Stomach smooth muscle (tissue), 2 donors: ENCODE results near the gene SLC29A1.
"Not testable (repeated sequence)": the region's sequence is repeated elsewhere in the genome, so short reads cannot be mapped to it uniquely, and the experiment has no call there.

ENCODE experiments used
- H3K27ac ChIP-seq: one replicate; pipeline ENCODE4 v1.7.0; 2013; ENCODE audit warnings: mild to moderate bottlenecking, low read length, inconsistent platforms
- H3K27me3 ChIP-seq, 2 donors: one replicate each; pipeline ENCODE4 v1.7.0; 2013; ENCODE audit warnings: low read length in 2 of 2; ENCODE audit not compliant: insufficient read depth in 2 of 2, control insufficient read depth in 1 of 2
- H3K36me3 ChIP-seq, 2 donors: one replicate each; pipeline ENCODE4 v1.7.0; 2013; ENCODE audit warnings: low read length in 2 of 2; ENCODE audit not compliant: control insufficient read depth in 2 of 2, insufficient read depth in 2 of 2
- H3K4me1 ChIP-seq: one replicate; pipeline ENCODE4 v1.7.0; 2013; ENCODE audit warnings: low read length; ENCODE audit not compliant: control insufficient read depth, insufficient read depth
- H3K4me3 ChIP-seq, 2 donors: one replicate each; pipeline ENCODE4 v1.7.0; 2013; ENCODE audit warnings: low read length in 2 of 2
- H3K9ac ChIP-seq, 2 donors: one replicate each; pipeline ENCODE4 v1.7.0; 2013; ENCODE audit warnings: low read length in 2 of 2, mild to moderate bottlenecking in 1 of 2
- H3K9me3 ChIP-seq, 2 donors: one replicate each; pipeline ENCODE4 v1.7.0; 2013; ENCODE audit warnings: low read length in 2 of 2; ENCODE audit not compliant: control insufficient read depth in 2 of 2
- donor health status: healthy.
- donor health status: Pancreatic carcinoma.

The SLC29A1 gene

GRCh38 chr6:44223319-44224028 is at the start of gene SLC29A1:
TSS of gene SLC29A1 (plus strand) at chr6:44223595. CDS start at chr6:44227314, 3,719 bp downstream.
- Histone ChIP-seq H3K4me1 (peaks cover 73% of the 10 kb centered on the region), H3K9me3 (no peaks in the 10 kb centered on the region), H3K9ac (peak within 1 kb of the TSS; percentile 71 to 75), H3K27ac (peak within 1 kb of the TSS; percentile 97), H3K4me3 (peak within 1 kb of the TSS; percentile 66 to 83), H3K27me3 (no peaks in the 10 kb centered on the region), H3K36me3 (no peaks in the 10 kb centered on the region)

GRCh38 chr6:44176130-44176761 is 47.1 kb upstream of the SLC29A1 start:
- H3K4me1 ChIP-seq = peaks cover 8% of the 10 kb centered on the region
- no peaks in the 10 kb centered on the region for H3K9me3 ChIP-seq
- no peak overlapping the region for H3K4me3 ChIP-seq
- no peak overlapping the region for H3K9ac ChIP-seq
- H3K36me3 ChIP-seq = no peaks in the 10 kb centered on the region
- no peaks in the 10 kb centered on the region for H3K27me3 ChIP-seq
- H3K27ac ChIP-seq = no peak overlapping the region

- H3K4me3 ChIP-seq = no peak overlapping the region
- H3K36me3 ChIP-seq = no peaks in the 10 kb centered on the region
- H3K9ac ChIP-seq = no peak overlapping the region
- H3K27ac ChIP-seq = no peak overlapping the region
- no peaks in the 10 kb centered on the region for H3K27me3 ChIP-seq
- H3K9me3 ChIP-seq = no peaks in the 10 kb centered on the region
- H3K4me1 ChIP-seq = peaks cover 8% of the 10 kb centered on the region
Measured at GRCh38 chr6:44176762-44177509, 46.5 kb upstream of the SLC29A1 start.

GRCh38 chr6:44177691-44178423 is 45.5 kb upstream of the SLC29A1 start:
- Histone ChIP-seq H3K27ac (no peak overlapping the region), H3K9ac (no peak overlapping the region), H3K27me3 (no peaks in the 10 kb centered on the region), H3K4me1 (peaks cover 4% of the 10 kb centered on the region), H3K4me3 (no peak overlapping the region), H3K36me3 (no peaks in the 10 kb centered on the region), H3K9me3 (no peaks in the 10 kb centered on the region)

- no peaks in the 10 kb centered on the region for H3K4me1 ChIP-seq
- no peaks in the 10 kb centered on the region for H3K36me3 ChIP-seq
- H3K9me3 ChIP-seq = no peaks in the 10 kb centered on the region
- no peaks in the 10 kb centered on the region for H3K27me3 ChIP-seq
- H3K27ac ChIP-seq = no peak overlapping the region
- H3K4me3 ChIP-seq = no peak overlapping the region
- no peak overlapping the region for H3K9ac ChIP-seq
Measured at GRCh38 chr6:44178424-44179071, 44.8 kb upstream of the SLC29A1 start.

GRCh38 chr6:44179072-44179536 is 44.3 kb upstream of the SLC29A1 start:
- Histone ChIP-seq H3K4me3 (no peak overlapping the region), H3K27ac (no peak overlapping the region), H3K9ac (no peak overlapping the region), H3K9me3 (no peaks in the 10 kb centered on the region), H3K4me1 (no peaks in the 10 kb centered on the region), H3K27me3 (no peaks in the 10 kb centered on the region), H3K36me3 (no peaks in the 10 kb centered on the region)

GRCh38 chr6:44179648-44180047 is 43.7 kb upstream of the SLC29A1 start:
- Histone ChIP-seq H3K9me3 (no peaks in the 10 kb centered on the region), H3K36me3 (no peaks in the 10 kb centered on the region), H3K9ac (no peak overlapping the region), H3K4me1 (no peaks in the 10 kb centered on the region), H3K4me3 (no peak overlapping the region), H3K27ac (no peak overlapping the region), H3K27me3 (no peaks in the 10 kb centered on the region)

GRCh38 chr6:44180406-44180805 is 43.0 kb upstream of the SLC29A1 start:
- Histone ChIP-seq H3K36me3 (no peaks in the 10 kb centered on the region), H3K27ac (no peak overlapping the region), H3K4me3 (no peak overlapping the region), H3K9me3 (no peaks in the 10 kb centered on the region), H3K9ac (no peak overlapping the region), H3K4me1 (no peaks in the 10 kb centered on the region), H3K27me3 (no peaks in the 10 kb centered on the region)

- H3K9me3 ChIP-seq = no peaks in the 10 kb centered on the region
- no peaks in the 10 kb centered on the region for H3K27me3 ChIP-seq
- no peaks in the 10 kb centered on the region for H3K4me1 ChIP-seq
- H3K4me3 ChIP-seq = no peak overlapping the region
- H3K27ac ChIP-seq = no peak overlapping the region
- no peaks in the 10 kb centered on the region for H3K36me3 ChIP-seq
- no peak overlapping the region for H3K9ac ChIP-seq
Measured at GRCh38 chr6:44180886-44181285, 42.5 kb upstream of the SLC29A1 start.

GRCh38 chr6:44181784-44182183 is 41.6 kb upstream of the SLC29A1 start:
- not testable (repeated sequence) for H3K36me3 ChIP-seq, H3K4me1 ChIP-seq, H3K27ac ChIP-seq, H3K4me3 ChIP-seq, H3K9ac ChIP-seq, H3K9me3 ChIP-seq, H3K27me3 ChIP-seq
